Neural progenitor cell (in vitro differentiated cells): ENCODE results near the gene MED16.

Experiments used
- CTCF ChIP-seq: fragments of 200-600 bp; sonication (generic); IDR thresholded peaks from 2 replicates; pipeline ENCODE4 v1.5.1; 2017; ENCODE audit warnings: antibody characterized with exemption, mild to moderate bottlenecking
- EZH2 ChIP-seq: fragments of 200-600 bp; sonication (generic); IDR thresholded peaks from 2 replicates; pipeline ENCODE4 v1.6.1; 2017; ENCODE audit warnings: antibody characterized with exemption, mild to moderate bottlenecking, moderate library complexity
- EZH2phosphoT487 ChIP-seq: fragments of 200-600 bp; sonication (generic); IDR thresholded peaks from 2 replicates; pipeline ENCODE4 v1.6.1; 2017; ENCODE audit warnings: antibody characterized with exemption

- no peak for TF ChIP-seq CTCF
- no peak for TF ChIP-seq EZH2
- TF ChIP-seq EZH2phosphoT487 = no peak
Observed at GRCh38 chr19:906480-906879, 13.5 kb upstream of the MED16 start.
